GM19452 (cell line): ENCODE results near the gene NXNL1.

ENCODE experiments used
- ATAC-seq: cut with Tn5 transposase; IDR thresholded peaks from one replicate; pipeline ENCODE4 v1.9.1; 2021; ENCODE audit not compliant: unreplicated experiment

Gene NXNL1

GRCh38 chr19:17456127-17456526 is 4.6 kb downstream of the NXNL1 start:
- no peak for ATAC-seq

GRCh38 chr19:17455308-17456123 is 5.2 kb downstream of the NXNL1 start:
- ATAC-seq = no peak

GRCh38 chr19:17454576-17455071 is 6.1 kb downstream of the NXNL1 start:
- ATAC-seq = no peak

GRCh38 chr19:17451820-17452219 is 8.9 kb downstream of the NXNL1 start:
- no peak for ATAC-seq

- ATAC-seq = no peak
Measured at GRCh38 chr19:17450264-17451075, 10.3 kb downstream of the NXNL1 start.

GRCh38 chr19:17448131-17448967 is 12.4 kb downstream of the NXNL1 start, which contains the start of gene TMEM221:
Gene TMEM221 (minus strand): TSS chr19:17448668. CDS start chr19:17448462, 206 bp downstream.
- ATAC-seq = no peak

- ATAC-seq = no peak
Measured at GRCh38 chr19:17447704-17448130, 13.0 kb downstream of the NXNL1 start.

GRCh38 chr19:17445526-17446165 is 15.1 kb downstream of the NXNL1 start:
- no peak for ATAC-seq

GRCh38 chr19:17441241-17442021 is 19.3 kb downstream of the NXNL1 start:
- ATAC-seq = no peak

- no peak for ATAC-seq
Measured at GRCh38 chr19:17436874-17437267, 23.9 kb downstream of the NXNL1 start.

GRCh38 chr19:17436094-17436873 is 24.4 kb downstream of the NXNL1 start:
- no peak for ATAC-seq

GRCh38 chr19:17435218-17435617 is 25.5 kb downstream of the NXNL1 start:
- ATAC-seq = no peak

GRCh38 chr19:17431417-17431816 is 29.3 kb downstream of the NXNL1 start:
- no peak for ATAC-seq

GRCh38 chr19:17429641-17430113 is 31.0 kb downstream of the NXNL1 start:
- no peak for ATAC-seq

GRCh38 chr19:17424743-17425365 is 35.9 kb downstream of the NXNL1 start:
- ATAC-seq = no peak

GRCh38 chr19:17423429-17424208 is 37.1 kb downstream of the NXNL1 start:
- no peak for ATAC-seq

GRCh38 chr19:17421942-17422341 is 38.8 kb downstream of the NXNL1 start:
- no peak for ATAC-seq
